Brain microvascular endothelial cell (primary cell): ENCODE measurements around the gene BMP7.

Experiments
- DNase-seq: peaks from one replicate; pipeline ENCODE4 v3.0.0-alpha.2; 2020
- H3K27ac ChIP-seq: fragments of 250-450 bp; sonication (Bioruptor Pico); 2 replicates; pipeline ENCODE4 v1.5.1; 2020; ENCODE audit warnings: mild to moderate bottlenecking, moderate library complexity
- H3K27me3 ChIP-seq: fragments of 250-450 bp; sonication (Bioruptor Pico); replicated peaks from 2 replicates; pipeline ENCODE4 v1.5.1; 2020; ENCODE audit warnings: mild to moderate bottlenecking
- H3K36me3 ChIP-seq: fragments of 250-450 bp; sonication (Bioruptor Pico); replicated peaks from 2 replicates; pipeline ENCODE4 v1.5.1; 2020; ENCODE audit warnings: mild to moderate bottlenecking
- H3K4me3 ChIP-seq: 2 replicates; pipeline ENCODE4 v1.5.1; 2011; ENCODE audit warnings: low read depth, mild to moderate bottlenecking, control low read depth, low read length, moderate library complexity
- in situ Hi-C: cut with HindIII; loops from 2 replicates; pipeline ENCODE4 v1.10.0; 2017; ENCODE audit warnings: low sequenced_read_pairs, low pct_ligation_motif_present
- TF ChIP-seq, protein P1 (sequence below): IDR thresholded peaks from 2 replicates; pipeline ENCODE4 v1.5.1; 2011; ENCODE audit warnings: low read depth, mild to moderate bottlenecking, moderate library complexity, low read length, control low read depth, inconsistent platforms; ENCODE audit errors: missing control alignments

The BMP7 gene

DNA sequence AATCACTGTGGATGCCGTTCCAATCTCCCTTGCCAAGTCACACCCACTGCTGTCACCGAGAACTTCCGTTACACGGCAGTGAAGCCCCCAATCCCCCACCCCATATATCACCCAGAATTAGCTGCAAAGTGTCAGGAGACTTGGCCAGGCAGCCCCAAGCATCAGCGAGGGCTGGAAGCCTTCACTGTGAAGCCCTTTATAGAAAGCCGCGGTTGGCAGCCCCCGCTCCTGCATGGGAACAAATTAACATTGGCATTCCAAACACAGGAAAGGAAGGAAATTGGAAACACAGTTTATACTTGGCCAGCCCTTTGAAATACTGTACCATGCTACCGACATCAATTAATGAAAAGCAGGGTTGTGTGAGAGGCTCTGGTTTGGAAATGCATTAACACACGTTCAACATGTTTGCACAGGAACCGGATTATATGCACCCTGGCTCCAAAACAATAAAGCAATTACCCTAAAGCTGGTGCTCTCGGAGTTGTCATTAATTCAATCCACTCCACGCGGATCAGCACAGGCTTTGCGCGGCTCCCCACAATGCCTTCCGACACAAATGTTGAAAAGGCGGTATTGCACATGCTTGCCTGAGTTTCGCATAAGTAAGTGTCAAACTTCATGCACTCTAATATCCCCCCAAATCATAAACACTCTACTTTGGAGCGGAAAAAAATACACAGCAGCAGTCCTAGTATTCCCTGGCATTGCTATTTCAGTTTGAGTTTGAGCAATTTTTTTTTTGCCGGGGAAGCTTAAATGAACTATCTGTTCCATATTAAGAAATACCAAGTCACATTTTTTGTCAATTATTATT, 7.1 kb downstream of the BMP7 start:
- Histone ChIP-seq H3K36me3 (no peaks in the 10 kb centered on the region), H3K27ac (no peak overlapping the region), H3K27me3 (peaks cover 63% of the 10 kb centered on the region), H3K4me3 (no peak overlapping the region)
- TF ChIP-seq, protein P1, sequence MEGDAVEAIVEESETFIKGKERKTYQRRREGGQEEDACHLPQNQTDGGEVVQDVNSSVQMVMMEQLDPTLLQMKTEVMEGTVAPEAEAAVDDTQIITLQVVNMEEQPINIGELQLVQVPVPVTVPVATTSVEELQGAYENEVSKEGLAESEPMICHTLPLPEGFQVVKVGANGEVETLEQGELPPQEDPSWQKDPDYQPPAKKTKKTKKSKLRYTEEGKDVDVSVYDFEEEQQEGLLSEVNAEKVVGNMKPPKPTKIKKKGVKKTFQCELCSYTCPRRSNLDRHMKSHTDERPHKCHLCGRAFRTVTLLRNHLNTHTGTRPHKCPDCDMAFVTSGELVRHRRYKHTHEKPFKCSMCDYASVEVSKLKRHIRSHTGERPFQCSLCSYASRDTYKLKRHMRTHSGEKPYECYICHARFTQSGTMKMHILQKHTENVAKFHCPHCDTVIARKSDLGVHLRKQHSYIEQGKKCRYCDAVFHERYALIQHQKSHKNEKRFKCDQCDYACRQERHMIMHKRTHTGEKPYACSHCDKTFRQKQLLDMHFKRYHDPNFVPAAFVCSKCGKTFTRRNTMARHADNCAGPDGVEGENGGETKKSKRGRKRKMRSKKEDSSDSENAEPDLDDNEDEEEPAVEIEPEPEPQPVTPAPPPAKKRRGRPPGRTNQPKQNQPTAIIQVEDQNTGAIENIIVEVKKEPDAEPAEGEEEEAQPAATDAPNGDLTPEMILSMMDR: no peak
- in situ Hi-C loops: no loop called here
- no peak for DNase-seq

- no peaks in the 10 kb centered on the region for H3K36me3 ChIP-seq
- H3K4me3 ChIP-seq: no peak overlapping the region
- in situ Hi-C loops: no loop called here
- TF ChIP-seq, protein P1: no peak
- DNase-seq: no peak
- H3K27ac ChIP-seq: no peak overlapping the region
- H3K27me3 ChIP-seq: peaks cover 50% of the 10 kb centered on the region
These were observed 8.6 kb downstream of the BMP7 start for GRCh38 chr20:57257701-57258453.

- Histone ChIP-seq H3K4me3 (no peak overlapping the region), H3K27me3 (peaks cover 41% of the 10 kb centered on the region), H3K27ac (no peak overlapping the region), H3K36me3 (no peaks in the 10 kb centered on the region)
- DNase-seq: no peak
- in situ Hi-C loops: no loop called here
- TF ChIP-seq, protein P1: no peak
These were observed 9.5 kb downstream of the BMP7 start for GRCh38 chr20:57256908-57257307.

DNA sequence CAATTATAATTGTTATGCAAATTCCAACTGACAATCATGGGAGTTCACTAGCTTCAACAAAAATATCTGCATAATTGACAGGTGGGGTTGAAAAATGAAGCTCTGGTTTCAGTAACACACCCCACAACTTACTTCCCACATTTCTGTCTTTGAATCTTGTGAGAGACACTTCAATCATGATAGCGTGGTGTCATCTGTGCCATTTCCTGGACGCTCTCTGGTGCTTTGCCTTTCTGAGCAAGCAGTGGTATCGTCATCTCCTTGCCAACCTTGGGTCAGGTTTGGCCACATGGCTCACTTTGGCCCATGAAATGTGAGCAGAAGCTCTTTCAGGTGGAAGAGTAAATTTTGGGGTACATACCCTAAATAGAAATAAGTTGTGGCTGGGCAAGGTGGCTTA, 10.2 kb downstream of the BMP7 start:
- Histone ChIP-seq H3K4me3 (no peak overlapping the region), H3K36me3 (no peaks in the 10 kb centered on the region), H3K27ac (no peak overlapping the region), H3K27me3 (peaks cover 34% of the 10 kb centered on the region)
- in situ Hi-C loops: no loop called here
- TF ChIP-seq, protein P1: no peak
- no peak for DNase-seq

GRCh38 chr20:57255183-57255582, 11.3 kb downstream of the BMP7 start:
- TF ChIP-seq, protein P1: no peak
- no peak overlapping the region for H3K27ac ChIP-seq
- H3K36me3 ChIP-seq: no peaks in the 10 kb centered on the region
- in situ Hi-C loops: no loop called here
- no peak for DNase-seq
- H3K4me3 ChIP-seq: no peak overlapping the region
- H3K27me3 ChIP-seq: peaks cover 23% of the 10 kb centered on the region
